HepG2 (cell line): Measurements from ENCODE around the gene PIGV.
A peak's percentile ranks its signal among the peaks of the same experiment; 100 is the strongest.

Source experiments
- ATF3 ChIP-seq: sonication (generic); formaldehyde crosslinking; IDR thresholded peaks from 2 replicates; pipeline ENCODE4 v1.4.0; 2020; ENCODE audit warnings: missing genetic modification reagents
- ATF7 ChIP-seq, 2 experiments: fragments of 450-650 bp in 1 of 2; sonication (generic) in 1 of 2; formaldehyde crosslinking in 1 of 2; IDR thresholded peaks; 2 replicates each; pipeline versions ENCODE4 v1.4.0 to v1.6.1; 2016 to 2020; ENCODE audit warnings: antibody characterized with exemption in 1 of 2, mild to moderate bottlenecking in 1 of 2, missing genetic modification reagents in 1 of 2
- CTCF ChIP-seq: sonication (generic); formaldehyde crosslinking; IDR thresholded peaks from 2 replicates; pipeline ENCODE4 v1.5.0; 2020; ENCODE audit warnings: mild to moderate bottlenecking, missing genetic modification reagents, moderate library complexity
- EZH2 ChIP-seq: conservative IDR thresholded peaks from 2 replicates; pipeline ENCODE4 v1.6.1; 2012; ENCODE audit warnings: mild to moderate bottlenecking, low read depth, low read length, moderate library complexity
- MAX ChIP-seq: IDR thresholded peaks from 2 replicates; pipeline ENCODE4 v1.6.1; 2012; ENCODE audit warnings: inconsistent platforms
- PBX3 ChIP-seq: sonication (generic); formaldehyde crosslinking; IDR thresholded peaks from 2 replicates; pipeline ENCODE4 v1.8.1; 2023; ENCODE audit warnings: missing genetic modification reagents, inconsistent platforms, borderline replicate concordance
- POLR2AphosphoS5 ChIP-seq: IDR thresholded peaks from 2 replicates; pipeline ENCODE4 v1.6.1; 2012; ENCODE audit warnings: low read depth, low read length
- RBM22 ChIP-seq: fragments of 200-400 bp; formaldehyde crosslinking; optimal IDR thresholded peaks from 2 replicates; pipeline ENCODE3; 2017; ENCODE audit warnings: mild to moderate bottlenecking, low read length, moderate library complexity
- RNF2 ChIP-seq: fragments of 450-650 bp; conservative IDR thresholded peaks from 2 replicates; pipeline ENCODE4 v1.6.1; 2016; ENCODE audit warnings: low read depth
- RXRA ChIP-seq: sonication (generic); formaldehyde crosslinking; IDR thresholded peaks from 2 replicates; pipeline ENCODE4 v1.5.1; 2020; ENCODE audit warnings: missing genetic modification reagents
- ZNF687 ChIP-seq: sonication (generic); formaldehyde crosslinking; IDR thresholded peaks from 2 replicates; pipeline ENCODE4 v1.5.1; 2020; ENCODE audit warnings: mild to moderate bottlenecking, missing genetic modification reagents, moderate library complexity

- TF ChIP-seq RXRA (CRISPR knock-in tag), result peak; percentile 65; the same call in 1 of the 2 replicates
- no peak for TF ChIP-seq PBX3 (CRISPR knock-in tag)
- TF ChIP-seq CTCF (CRISPR knock-in tag), result peak; percentile 34
- no peak for TF ChIP-seq EZH2
- peak; percentile 50; the same call in 1 of the 2 replicates for TF ChIP-seq MAX
- peak; percentile 55 for TF ChIP-seq ZNF687 (CRISPR knock-in tag)
- no peak for TF ChIP-seq RBM22
- TF ChIP-seq ATF7 (IDR thresholded peaks at IDR 0.05), result peak; percentile 33; the same call in 1 of the 2 replicates
- TF ChIP-seq ATF7 (CRISPR knock-in tag; IDR thresholded peaks at IDR 0.05), result peak; percentile 41; the same call in 1 of the 2 replicates
- no peak for TF ChIP-seq RNF2
- TF ChIP-seq ATF3, result no peak
- no peak for TF ChIP-seq POLR2AphosphoS5
Measured at GRCh38 chr1:26831546-26832248, 43.9 kb downstream of the PIGV start.
